ENCODE results near the gene AK6.
"Not testable (repeated sequence)": the region's sequence is repeated elsewhere in the genome, so short reads cannot be mapped to it uniquely, and the experiment has no call there.

AK6 gene

DNA sequence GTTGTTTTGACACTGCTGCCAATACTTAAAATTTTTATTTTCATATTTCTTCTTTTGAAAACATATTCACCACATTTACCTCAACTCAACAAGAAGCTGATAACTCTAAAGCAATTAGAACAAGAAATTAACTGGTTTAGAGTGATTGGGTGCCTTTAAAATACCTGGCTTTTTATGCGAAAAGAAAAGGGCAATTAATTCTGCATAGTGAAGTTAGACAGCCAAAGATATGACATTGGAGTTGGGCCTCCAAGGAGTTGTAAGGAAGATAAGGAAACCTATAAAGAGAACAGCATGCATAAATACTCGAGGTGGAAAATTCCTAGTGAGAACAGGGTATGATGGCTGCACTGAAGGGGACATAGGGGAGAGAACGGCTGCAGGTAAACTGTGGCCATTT is 9.6 kb downstream of the AK6 start:
- Mint-ChIP-seq H3K4me1 (no peaks in the 10 kb centered on the region), H3K4me3 (no peak overlapping the region), H3K27ac (no peak overlapping the region), H3K36me3 (ENCODE audit: low read depth) (peaks cover 40% of the 10 kb centered on the region), H3K27me3 (ENCODE audit: low read depth) (no peaks in the 10 kb centered on the region), H3K9me3 (no peaks in the 10 kb centered on the region)
- TF ChIP-seq, protein P1, sequence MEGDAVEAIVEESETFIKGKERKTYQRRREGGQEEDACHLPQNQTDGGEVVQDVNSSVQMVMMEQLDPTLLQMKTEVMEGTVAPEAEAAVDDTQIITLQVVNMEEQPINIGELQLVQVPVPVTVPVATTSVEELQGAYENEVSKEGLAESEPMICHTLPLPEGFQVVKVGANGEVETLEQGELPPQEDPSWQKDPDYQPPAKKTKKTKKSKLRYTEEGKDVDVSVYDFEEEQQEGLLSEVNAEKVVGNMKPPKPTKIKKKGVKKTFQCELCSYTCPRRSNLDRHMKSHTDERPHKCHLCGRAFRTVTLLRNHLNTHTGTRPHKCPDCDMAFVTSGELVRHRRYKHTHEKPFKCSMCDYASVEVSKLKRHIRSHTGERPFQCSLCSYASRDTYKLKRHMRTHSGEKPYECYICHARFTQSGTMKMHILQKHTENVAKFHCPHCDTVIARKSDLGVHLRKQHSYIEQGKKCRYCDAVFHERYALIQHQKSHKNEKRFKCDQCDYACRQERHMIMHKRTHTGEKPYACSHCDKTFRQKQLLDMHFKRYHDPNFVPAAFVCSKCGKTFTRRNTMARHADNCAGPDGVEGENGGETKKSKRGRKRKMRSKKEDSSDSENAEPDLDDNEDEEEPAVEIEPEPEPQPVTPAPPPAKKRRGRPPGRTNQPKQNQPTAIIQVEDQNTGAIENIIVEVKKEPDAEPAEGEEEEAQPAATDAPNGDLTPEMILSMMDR (IDR thresholded peaks at IDR 0.05; ENCODE audit: unreplicated experiment in 3 of 3): no peak

DNA sequence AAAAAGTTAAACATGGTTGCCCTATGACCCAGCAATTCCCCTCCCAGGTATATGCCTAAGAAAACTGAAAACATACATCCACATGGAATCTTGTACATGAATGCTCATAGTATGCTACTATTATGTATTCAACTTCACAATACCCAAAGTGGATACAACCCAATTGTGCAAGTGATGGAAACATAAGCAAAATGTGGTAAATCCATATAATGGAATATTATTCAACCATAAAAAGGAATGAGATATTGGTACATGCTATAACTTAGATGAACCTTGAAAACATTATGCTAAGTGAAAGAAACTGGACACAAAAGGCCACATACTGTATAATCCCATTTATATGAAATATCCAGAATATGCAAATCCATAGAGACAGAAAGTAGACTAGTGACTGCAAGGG is 18.7 kb downstream of the AK6 start:
- H3K4me1 Mint-ChIP-seq: no peaks in the 10 kb centered on the region

GRCh38 chr5:69343083-69343482 is 26.2 kb downstream of the AK6 start:
- no peaks in the 10 kb centered on the region for H3K9me3 Mint-ChIP-seq
- H3K4me1 Mint-ChIP-seq: no peaks in the 10 kb centered on the region
- H3K36me3 Mint-ChIP-seq (ENCODE audit: low read depth): no peaks in the 10 kb centered on the region
- no peaks in the 10 kb centered on the region for H3K27me3 Mint-ChIP-seq (ENCODE audit: low read depth)
- TF ChIP-seq, protein P1 (IDR thresholded peaks at IDR 0.05; ENCODE audit: unreplicated experiment in 3 of 3): no peak
- no peak overlapping the region for H3K4me3 Mint-ChIP-seq
- no peak overlapping the region for H3K27ac Mint-ChIP-seq

More for the DNA sequence above, 18.7 kb downstream of the AK6 start:
- Mint-ChIP-seq H3K9me3 (no peaks in the 10 kb centered on the region), H3K4me3 (no peak overlapping the region), H3K36me3 (ENCODE audit: low read depth) (peaks cover 45% of the 10 kb centered on the region), H3K27me3 (ENCODE audit: low read depth) (no peaks in the 10 kb centered on the region), H3K27ac (no peak overlapping the region)
- TF ChIP-seq, protein P1 (IDR thresholded peaks at IDR 0.05; ENCODE audit: unreplicated experiment in 3 of 3): no peak

GRCh38 chr5:69341520-69342161 is 27.7 kb downstream of the AK6 start:
- H3K4me1 Mint-ChIP-seq: no peaks in the 10 kb centered on the region
- H3K36me3 Mint-ChIP-seq (ENCODE audit: low read depth): no peaks in the 10 kb centered on the region
- TF ChIP-seq, protein P1 (IDR thresholded peaks at IDR 0.05; ENCODE audit: unreplicated experiment in 3 of 3): no peak
- H3K4me3 Mint-ChIP-seq: no peak overlapping the region
- no peak overlapping the region for H3K27ac Mint-ChIP-seq
- H3K9me3 Mint-ChIP-seq: no peaks in the 10 kb centered on the region
- no peaks in the 10 kb centered on the region for H3K27me3 Mint-ChIP-seq (ENCODE audit: low read depth)

DNA sequence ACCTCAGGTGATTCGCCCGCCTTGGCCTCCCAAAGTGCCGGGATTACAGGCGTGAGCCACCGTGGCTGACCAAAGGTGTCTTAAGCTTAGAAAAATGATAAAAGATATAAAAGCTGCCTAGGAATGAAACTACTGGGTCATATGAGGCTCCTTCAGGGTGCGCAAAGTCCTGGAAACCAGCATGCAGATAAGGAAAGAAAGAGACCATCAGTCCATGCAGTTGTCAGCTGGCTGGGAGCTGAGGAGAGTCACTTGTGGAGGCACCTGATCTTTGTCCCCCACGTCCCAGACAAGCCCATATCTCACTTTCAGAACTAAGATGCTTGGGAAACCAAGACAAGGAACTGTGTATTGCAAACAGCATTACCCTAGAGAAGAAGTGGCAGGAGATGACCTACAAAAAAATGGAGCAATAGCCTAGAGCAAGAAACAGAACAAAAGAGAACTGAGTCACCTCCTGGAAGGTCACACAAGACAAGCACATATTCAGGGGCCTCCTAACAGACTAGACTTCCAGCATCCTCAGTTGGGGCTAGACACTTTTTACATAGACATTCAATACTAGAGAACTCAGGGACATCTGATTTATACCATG is 33.9 kb downstream of the AK6 start:
- peaks cover 5% of the 10 kb centered on the region for H3K27me3 Mint-ChIP-seq (ENCODE audit: low read depth)
- no peaks in the 10 kb centered on the region for H3K36me3 Mint-ChIP-seq (ENCODE audit: low read depth)
- peaks cover 4% of the 10 kb centered on the region for H3K4me1 Mint-ChIP-seq
- no peak overlapping the region for H3K4me3 Mint-ChIP-seq
- TF ChIP-seq, protein P1 (IDR thresholded peaks at IDR 0.05; ENCODE audit: unreplicated experiment in 3 of 3): no peak
- H3K27ac Mint-ChIP-seq: no peak overlapping the region
- H3K9me3 Mint-ChIP-seq: no peaks in the 10 kb centered on the region

- Mint-ChIP-seq H3K27me3 (ENCODE audit: low read depth) (peaks cover 5% of the 10 kb centered on the region), H3K9me3 (no peaks in the 10 kb centered on the region), H3K36me3 (ENCODE audit: low read depth) (no peaks in the 10 kb centered on the region), H3K4me3 (peak overlapping the region; percentile 49 to 65 (median 53)), H3K27ac (no peak overlapping the region), H3K4me1 (peaks cover 4% of the 10 kb centered on the region)
- TF ChIP-seq, protein P1 (IDR thresholded peaks at IDR 0.05; ENCODE audit: unreplicated experiment in 3 of 3): peak; percentile 64 to 69 (median 67)
Observed at GRCh38 chr5:69334793-69335268, 34.5 kb downstream of the AK6 start.

GRCh38 chr5:69333668-69334315 is 35.5 kb downstream of the AK6 start:
- not testable (repeated sequence) for H3K4me3 Mint-ChIP-seq; H3K36me3 Mint-ChIP-seq (ENCODE audit: low read depth); H3K27me3 Mint-ChIP-seq (ENCODE audit: low read depth); H3K9me3 Mint-ChIP-seq; H3K4me1 Mint-ChIP-seq; H3K27ac Mint-ChIP-seq

Measured in nephron (organoid).